NT2/D1 (cell line): Measurements from ENCODE around the gene SEMA4B.
"Not testable (repeated sequence)": the region's sequence is repeated elsewhere in the genome, so short reads cannot be mapped to it uniquely, and the experiment has no call there.

Experiments
- DNase-seq: peaks from one replicate; pipeline ENCODE4 v3.0.0-alpha.2; 2011; ENCODE audit warnings: low read depth, low spot score
- H3K27me3 ChIP-seq: 2 replicates; pipeline ENCODE4 v1.6.0; 2011; ENCODE audit warnings: mild to moderate bottlenecking; ENCODE audit not compliant: insufficient read length, insufficient read depth
- H3K36me3 ChIP-seq: 2 replicates; pipeline ENCODE4 v1.6.1; 2011; ENCODE audit warnings: mild to moderate bottlenecking, low read length, mixed read lengths; ENCODE audit not compliant: insufficient read depth, insufficient read length
- H3K4me1 ChIP-seq: 2 replicates; pipeline ENCODE4 v1.5.1; 2011; ENCODE audit not compliant: insufficient read depth, insufficient read length
- H3K4me3 ChIP-seq: 2 replicates; pipeline ENCODE4 v1.5.1; 2011; ENCODE audit warnings: low read depth; ENCODE audit not compliant: insufficient read length
- H3K9ac ChIP-seq: 2 replicates; pipeline ENCODE4 v1.6.0; 2011; ENCODE audit warnings: low read depth; ENCODE audit not compliant: insufficient read length
- H3K9me3 ChIP-seq: 2 replicates; pipeline ENCODE4 v1.5.1; 2011; ENCODE audit warnings: mild to moderate bottlenecking, low read length; ENCODE audit not compliant: insufficient read depth
- SUZ12 ChIP-seq: IDR thresholded peaks from 2 replicates; pipeline ENCODE4 v1.6.1; 2011; ENCODE audit not compliant: insufficient read length, insufficient read depth; ENCODE audit errors: extremely low read depth
- YY1 ChIP-seq: IDR thresholded peaks from 2 replicates; pipeline ENCODE4 v1.6.1; 2011; ENCODE audit not compliant: insufficient read length, insufficient read depth
- ZNF274 ChIP-seq: IDR thresholded peaks from 2 replicates; pipeline ENCODE4 v1.6.1; 2011; ENCODE audit warnings: mild to moderate bottlenecking, low read depth, low read length

Gene SEMA4B

DNA sequence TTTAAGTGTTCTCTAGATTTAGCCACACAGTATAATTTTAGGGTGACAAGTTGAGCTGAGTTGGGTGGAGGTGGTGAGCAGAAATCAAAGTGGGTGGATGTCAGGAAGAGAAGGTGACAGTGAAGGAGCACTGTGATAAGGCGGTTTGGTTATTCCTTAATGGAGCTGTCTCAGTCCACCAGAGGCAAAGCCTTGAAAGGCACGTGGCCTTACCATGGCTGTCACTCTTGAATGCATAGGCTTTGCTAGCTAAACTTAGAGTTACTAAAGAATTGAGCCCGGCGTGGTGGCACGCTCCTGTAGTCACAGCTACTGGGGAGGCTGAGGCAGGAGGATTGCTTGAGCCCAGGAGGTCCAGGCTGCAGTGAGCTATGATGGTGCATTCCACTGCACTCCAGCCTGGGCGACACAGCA lies 47.7 kb downstream of the SEMA4B start:
- Histone ChIP-seq H3K4me3 (no peak overlapping the region), H3K9me3 (no peaks in the 10 kb centered on the region), H3K9ac (no peak overlapping the region), H3K27me3 (peaks cover 4% of the 10 kb centered on the region), H3K36me3 (no peaks in the 10 kb centered on the region), H3K4me1 (peaks cover 6% of the 10 kb centered on the region)
- TF ChIP-seq YY1 = no peak
- TF ChIP-seq ZNF274 = no peak
- TF ChIP-seq SUZ12 = no peak
- no peak for DNase-seq

DNA sequence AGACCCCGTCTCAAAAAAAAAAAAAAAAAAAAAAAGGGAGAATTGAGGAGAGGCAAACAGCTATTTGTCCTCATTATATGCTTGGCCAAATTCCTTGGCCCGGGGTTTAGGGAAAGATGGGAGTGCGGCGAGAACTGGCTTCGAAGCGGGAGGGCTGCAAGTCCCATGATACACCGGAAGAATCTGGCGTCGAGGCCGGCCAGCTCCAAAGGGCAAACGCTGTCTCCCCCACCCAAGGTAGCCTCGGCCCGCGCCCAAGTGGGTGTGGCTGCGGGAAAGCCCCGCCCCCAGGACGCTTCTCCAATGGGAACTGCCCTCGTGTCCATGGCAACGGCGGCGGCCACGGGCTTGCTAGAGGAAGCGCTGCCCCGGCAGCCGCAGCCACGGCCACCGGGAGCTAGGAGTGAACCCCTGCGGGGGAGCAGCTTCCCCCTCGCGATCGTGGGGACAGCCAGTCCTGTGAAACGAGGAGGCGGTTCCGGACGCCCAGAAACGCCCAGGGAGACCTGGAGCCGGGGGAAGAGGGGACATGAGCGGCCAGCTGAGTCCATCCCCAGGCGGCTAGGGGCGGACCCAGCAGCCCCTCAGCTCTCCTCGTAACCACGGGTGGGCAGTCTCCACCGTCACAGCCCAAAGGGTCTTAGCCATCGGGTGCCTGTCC lies 48.2 kb downstream of the SEMA4B start, which contains the start of gene TTLL13:
TTLL13 (plus strand) TSS at position 354 of the 661 bp plus-strand sequence. CDS start 1,075 bp downstream, outside the sequence.
- peak within 1 kb of the TSS; percentile 67 for H3K4me3 ChIP-seq
- no peaks in the 10 kb centered on the region for H3K36me3 ChIP-seq
- H3K4me1 ChIP-seq = peaks cover 6% of the 10 kb centered on the region
- no peaks in the 10 kb centered on the region for H3K9me3 ChIP-seq
- H3K9ac ChIP-seq = peak within 1 kb of the TSS; percentile 80
- peak; percentile 84 for DNase-seq
- TF ChIP-seq YY1 = no peak
- H3K27me3 ChIP-seq = peaks cover 4% of the 10 kb centered on the region

DNA sequence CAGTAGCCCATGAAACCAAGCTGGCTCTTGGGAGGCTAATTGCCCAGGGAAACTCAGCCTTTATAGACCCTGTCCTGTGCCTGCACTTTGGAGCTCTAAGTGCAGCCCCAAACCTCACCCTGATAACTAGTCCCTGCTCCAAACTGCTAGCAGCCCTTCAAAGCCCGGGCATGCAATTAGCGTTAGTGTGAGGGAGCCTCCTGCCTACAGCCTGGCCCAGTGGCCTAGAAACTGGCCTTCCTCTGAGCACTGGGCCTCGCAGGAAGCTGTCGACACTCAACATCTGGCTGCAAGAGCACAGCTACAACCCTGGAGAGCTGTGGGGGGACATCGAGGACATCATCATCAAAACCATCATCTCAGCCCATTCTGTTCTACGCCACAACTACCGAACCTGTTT lies 56.6 kb downstream of the SEMA4B start:
- TF ChIP-seq SUZ12 = no peak
- TF ChIP-seq ZNF274 = no peak
- no peak for TF ChIP-seq YY1
- Histone ChIP-seq H3K4me1 (peaks cover 5% of the 10 kb centered on the region), H3K4me3 (no peak overlapping the region), H3K36me3 (no peaks in the 10 kb centered on the region), H3K9me3 (no peaks in the 10 kb centered on the region), H3K27me3 (no peaks in the 10 kb centered on the region), H3K9ac (no peak overlapping the region)
- no peak for DNase-seq

DNA sequence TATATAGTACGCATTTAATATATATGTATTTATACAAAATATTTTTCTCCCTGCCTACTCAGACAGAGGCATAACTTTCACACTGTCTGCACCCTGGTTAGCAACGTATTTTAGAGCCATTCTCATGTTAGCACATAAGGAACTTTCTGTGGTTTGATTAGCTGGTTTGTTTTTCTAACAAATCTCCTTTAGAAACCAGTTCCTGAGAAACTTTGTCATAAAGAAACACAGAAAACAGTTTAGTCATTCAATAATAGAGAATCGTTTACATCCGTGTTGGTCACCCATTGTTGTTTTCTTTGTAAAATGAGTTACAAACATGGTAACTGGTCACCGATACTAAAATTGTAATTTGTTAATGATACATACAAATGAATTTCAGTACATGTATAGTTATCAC lies 58.4 kb downstream of the SEMA4B start:
- Histone ChIP-seq H3K9ac (no peak overlapping the region), H3K27me3 (no peaks in the 10 kb centered on the region), H3K4me3 (no peak overlapping the region), H3K9me3 (no peaks in the 10 kb centered on the region), H3K4me1 (peaks cover 5% of the 10 kb centered on the region), H3K36me3 (no peaks in the 10 kb centered on the region)
- DNase-seq = no peak
- no peak for TF ChIP-seq YY1
- no peak for TF ChIP-seq ZNF274
- TF ChIP-seq SUZ12 = no peak

DNA sequence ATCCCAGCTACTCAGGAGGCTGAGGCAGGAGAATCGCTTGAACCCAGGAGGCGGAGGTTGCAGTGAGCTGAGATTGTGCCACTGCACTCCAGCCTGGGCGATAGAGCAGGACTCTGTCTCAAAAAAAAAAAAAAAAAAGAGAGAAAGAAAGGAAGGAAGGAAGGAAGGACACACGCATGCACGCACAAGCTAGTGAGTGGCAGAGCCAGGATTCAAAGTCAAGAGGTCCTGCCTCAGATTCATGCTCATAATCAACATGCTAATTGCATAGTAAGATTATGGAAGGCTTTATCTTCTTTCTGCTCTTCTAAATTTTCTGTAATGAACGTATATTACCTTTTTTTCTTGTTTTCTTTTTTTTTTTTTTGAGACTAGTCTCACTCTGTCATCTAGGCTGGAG lies 59.6 kb downstream of the SEMA4B start:
- H3K4me1 ChIP-seq, H3K27me3 ChIP-seq, H3K36me3 ChIP-seq: not testable (repeated sequence)

DNA sequence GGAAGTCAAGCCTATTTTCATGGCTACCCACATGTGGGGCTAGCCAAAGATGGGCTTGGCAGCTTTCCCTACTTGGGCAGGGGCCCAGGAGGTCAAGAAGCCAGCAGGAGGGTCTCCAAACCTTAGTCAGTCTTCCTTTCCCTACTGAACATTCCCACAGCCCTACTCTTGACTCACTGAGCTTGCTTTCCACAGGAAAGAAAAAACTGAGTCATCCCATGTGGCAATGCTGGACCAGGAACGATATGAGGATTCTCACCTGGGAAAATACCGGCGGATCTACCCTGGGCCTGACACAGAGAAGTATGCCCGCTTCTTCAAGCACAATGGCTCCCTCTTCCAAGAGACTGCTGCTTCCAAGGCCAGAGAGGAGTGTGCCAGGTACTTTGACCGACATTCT lies 60.7 kb downstream of the SEMA4B start:
- DNase-seq = no peak
- peaks cover 3% of the 10 kb centered on the region for H3K36me3 ChIP-seq
- no peak for TF ChIP-seq ZNF274
- no peaks in the 10 kb centered on the region for H3K4me1 ChIP-seq
- no peaks in the 10 kb centered on the region for H3K27me3 ChIP-seq
- H3K9ac ChIP-seq = no peak overlapping the region
- no peak overlapping the region for H3K4me3 ChIP-seq
- H3K9me3 ChIP-seq = no peaks in the 10 kb centered on the region

More for the DNA sequence above, 59.6 kb downstream of the SEMA4B start:
- H3K4me3 ChIP-seq, H3K9me3 ChIP-seq, H3K9ac ChIP-seq, DNase-seq: not testable (repeated sequence)

DNA sequence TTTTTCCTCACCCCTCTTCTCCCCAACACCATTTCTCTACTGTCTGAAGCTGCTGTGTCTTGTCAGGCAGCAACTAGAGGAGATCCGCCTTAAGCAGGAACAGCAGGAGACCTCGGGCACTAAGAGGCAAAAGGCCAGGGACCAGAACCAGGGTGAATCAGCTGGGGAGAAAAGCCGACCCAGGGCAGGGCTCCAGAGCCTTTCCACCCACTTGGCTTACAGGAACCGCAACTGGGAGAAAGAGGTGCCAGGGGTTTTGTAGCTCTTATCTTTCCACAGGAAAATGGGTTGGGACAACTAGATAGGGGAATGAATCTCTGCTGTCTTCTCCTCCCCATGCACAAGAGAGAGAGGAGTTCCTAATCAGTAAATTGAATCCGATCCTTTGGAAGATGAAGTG lies 61.3 kb downstream of the SEMA4B start:
- Histone ChIP-seq H3K9ac (no peak overlapping the region), H3K4me1 (no peaks in the 10 kb centered on the region), H3K36me3 (peaks cover 9% of the 10 kb centered on the region), H3K27me3 (no peaks in the 10 kb centered on the region), H3K4me3 (no peak overlapping the region), H3K9me3 (no peaks in the 10 kb centered on the region)
- DNase-seq = no peak
- TF ChIP-seq ZNF274 (no peak), SUZ12 (no peak), YY1 (no peak)

DNA sequence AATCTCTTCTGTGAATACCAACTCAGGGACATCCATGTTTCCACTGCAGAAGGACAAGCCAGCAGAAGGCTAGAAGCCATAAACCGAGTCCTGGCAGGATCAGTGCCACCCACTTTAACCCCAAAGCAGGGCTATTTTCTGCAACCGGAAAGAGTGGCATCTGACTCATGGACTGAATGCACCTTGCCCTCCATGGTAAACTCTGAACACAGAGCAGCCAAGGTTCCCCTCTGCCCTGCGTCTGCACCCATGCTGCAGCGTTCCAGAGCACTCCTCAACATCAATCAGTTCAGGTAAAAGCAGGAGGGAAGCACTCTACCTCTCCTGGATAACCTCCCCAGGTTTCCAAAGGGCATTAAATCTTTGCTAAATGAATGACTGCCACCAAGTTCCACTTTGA lies 63.5 kb downstream of the SEMA4B start:
- Histone ChIP-seq H3K9ac (peak overlapping the region; percentile 97), H3K4me3 (peak overlapping the region; percentile 87), H3K27me3 (no peaks in the 10 kb centered on the region), H3K9me3 (no peaks in the 10 kb centered on the region), H3K4me1 (no peaks in the 10 kb centered on the region), H3K36me3 (peaks cover 28% of the 10 kb centered on the region)
- no peak for TF ChIP-seq YY1
- no peak for TF ChIP-seq SUZ12
- TF ChIP-seq ZNF274 = no peak
- DNase-seq = no peak
